PC-3 (cell line): ENCODE measurements around the gene TANGO2. TPM values are rescaled to one million over a fixed set of nuclear protein-coding genes. Genes with fewer than 3 reads are reported as not detected.
"Not testable (repeated sequence)": the region's sequence is repeated elsewhere in the genome, so short reads cannot be mapped to it uniquely, and the experiment has no call there.

Experiments used
- ATAC-seq: fragments of 200-7000 bp; cut with Tn5 transposase; 2 replicates; pipeline ENCODE4 v1.9.1; 2020; ENCODE audit warnings: mild to moderate bottlenecking, moderate library complexity
- BruUV-seq: library from RNA; stranded (reverse); fragments of 400-500 nt; replicated peaks from 2 replicates; lab custom pipeline; 2021; lab: Mats Ljungman, UMichigan
- CTCF ChIA-PET: fragments of 300-600 bp; sonication (Branson Sonifier 250); formaldehyde crosslinking; loops from one replicate; lab custom pipeline; 2022; ENCODE audit warnings: antibody characterized with exemption; lab: Charles Lee
- POLR2A ChIA-PET: fragments of 300-600 bp; sonication (Branson Sonifier 250); formaldehyde crosslinking; loops from one replicate; lab custom pipeline; 2022; ENCODE audit warnings: antibody characterized with exemption; ENCODE audit not compliant: unreplicated experiment; lab: Charles Lee
- DNase-seq: peaks from one replicate; pipeline ENCODE4 v3.0.0-alpha.2; 2015
- H2AFZ ChIP-seq: fragments of 300-600 bp; sonication (generic); 2 replicates; pipeline ENCODE4 v1.6.0; 2016; ENCODE audit warnings: antibody characterized with exemption, low read length
- H3F3A ChIP-seq: fragments of 300-600 bp; sonication (generic); one replicate; pipeline ENCODE4 v1.6.0; 2017; ENCODE audit warnings: antibody characterized with exemption, low read length, control low read depth, mild to moderate bottlenecking; ENCODE audit not compliant: unreplicated experiment
- H3K27ac ChIP-seq: fragments of 300-600 bp; sonication (generic); 2 replicates; pipeline ENCODE4 v1.5.1; 2016; ENCODE audit warnings: mild to moderate bottlenecking, low read length
- H3K27me3 ChIP-seq: fragments of 300-600 bp; sonication (generic); 2 replicates; pipeline ENCODE4 v1.6.1; 2016; ENCODE audit warnings: low read length, mixed read lengths
- H3K36me3 ChIP-seq: fragments of 300-600 bp; sonication (generic); 2 replicates; pipeline ENCODE4 v1.6.1; 2016; ENCODE audit warnings: low read depth, mixed run types, low read length, mixed read lengths
- H3K4me1 ChIP-seq: fragments of 300-600 bp; sonication (generic); 2 replicates; pipeline ENCODE4 v1.5.1; 2016; ENCODE audit warnings: low read length; ENCODE audit not compliant: insufficient read depth
- H3K4me2 ChIP-seq: fragments of 300-600 bp; sonication (generic); 2 replicates; pipeline ENCODE4 v1.6.0; 2016; ENCODE audit warnings: low read length
- H3K4me3 ChIP-seq: fragments of 300-600 bp; sonication (generic); 2 replicates; pipeline ENCODE4 v1.5.1; 2016; ENCODE audit warnings: mild to moderate bottlenecking, low read length, mixed read lengths
- H3K79me2 ChIP-seq: fragments of 300-600 bp; sonication (generic); 2 replicates; pipeline ENCODE4 v1.6.1; 2017; ENCODE audit warnings: low read length, mixed read lengths
- H3K9ac ChIP-seq: fragments of 300-600 bp; sonication (generic); 2 replicates; pipeline ENCODE4 v1.6.0; 2016; ENCODE audit warnings: mild to moderate bottlenecking, low read length
- H3K9me2 ChIP-seq: fragments of 300-600 bp; sonication (generic); replicated peaks from 2 replicates; pipeline ENCODE4 v1.6.1; 2016; ENCODE audit warnings: mixed run types, low read length, mixed read lengths
- H3K9me3 ChIP-seq: fragments of 300-600 bp; sonication (generic); 2 replicates; pipeline ENCODE4 v1.6.1; 2016; ENCODE audit warnings: low read length, mixed read lengths
- H4K20me1 ChIP-seq: fragments of 300-600 bp; sonication (generic); 2 replicates; pipeline ENCODE4 v1.6.1; 2016; ENCODE audit warnings: low read length, mixed read lengths
- EZH2 ChIP-seq: fragments of 300-600 bp; sonication (generic); IDR thresholded peaks from one replicate; pipeline ENCODE4 v1.6.1; 2017; ENCODE audit warnings: antibody characterized with exemption, mild to moderate bottlenecking, low read length; ENCODE audit not compliant: unreplicated experiment
- EZH2phosphoT487 ChIP-seq: fragments of 300-600 bp; sonication (generic); IDR thresholded peaks from 2 replicates; pipeline ENCODE4 v1.6.1; 2018; ENCODE audit warnings: mild to moderate bottlenecking, antibody characterized with exemption, low read length, borderline replicate concordance
- intact Hi-C: fragments of 100-400 bp; cut with micrococcal nuclease; formaldehyde crosslinking; loops from 2 replicates; pipeline ENCODE4 v1.9.0; 2023
- total RNA-seq: library from RNA; depleted of rRNA; stranded (reverse); fragments of >200 nt; gene quantifications from 2 replicates; pipeline ENCODE4 v1.2.3, GENCODE V29; 2014
- TF ChIP-seq, protein P1 (sequence below): fragments of 300-600 bp; sonication (generic); conservative IDR thresholded peaks from 2 replicates; pipeline ENCODE4 v1.5.1; 2017; ENCODE audit warnings: antibody characterized with exemption, low read depth, mild to moderate bottlenecking, low read length

Gene TANGO2
- total RNA-seq, 1 experiment from 2014 or later, result 23.5 TPM

DNA sequence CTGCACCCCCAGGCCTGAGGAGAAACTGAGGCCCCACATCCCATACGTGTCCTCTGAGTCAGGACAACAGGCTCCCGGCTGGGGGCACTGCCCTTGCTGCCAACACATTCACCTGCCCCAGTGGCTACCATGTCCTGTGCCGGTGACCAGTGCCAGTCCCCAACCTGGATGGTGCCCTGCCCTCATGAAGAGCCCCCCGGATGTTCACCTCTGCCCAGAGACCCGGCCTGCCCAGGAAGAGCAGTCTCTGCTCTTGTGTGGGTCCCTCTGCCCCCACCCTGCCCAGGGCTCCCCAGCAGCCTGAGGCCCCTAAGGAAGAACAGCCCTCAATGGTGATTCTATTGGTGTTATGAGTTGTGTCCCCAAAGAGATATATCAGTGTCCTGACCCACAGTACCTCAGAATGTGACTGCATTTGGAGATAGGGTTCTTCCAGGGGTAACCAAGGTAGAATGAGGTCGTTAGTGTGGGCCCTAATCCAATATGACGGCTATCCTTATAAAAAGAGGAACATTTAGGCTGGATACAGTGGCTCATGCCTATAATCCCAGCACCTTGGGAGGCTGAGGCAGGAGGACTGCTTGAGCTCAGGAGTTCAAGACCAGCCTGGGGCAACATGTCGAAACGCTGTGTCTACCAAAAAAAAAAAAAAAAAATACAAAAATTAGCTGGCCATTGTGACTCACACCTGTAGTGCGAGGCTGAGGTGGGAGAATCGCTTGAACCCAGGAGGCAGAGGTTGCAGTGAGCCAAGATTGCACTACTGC is 45.9 kb downstream of the TANGO2 start:
- Histone ChIP-seq H4K20me1 (no peaks in the 10 kb centered on the region), H3K9me3 (no peaks in the 10 kb centered on the region), H3K36me3 (no peaks in the 10 kb centered on the region), H3K9ac (no peak overlapping the region), H3K79me2 (no peaks in the 10 kb centered on the region), H3K27me3 (no peaks in the 10 kb centered on the region), H3F3A (no peaks in the 10 kb centered on the region), H3K9me2 (no peaks in the 10 kb centered on the region), H3K4me3 (no peak overlapping the region), H3K27ac (no peak overlapping the region), H2AFZ (no peak overlapping the region), H3K4me1 (no peaks in the 10 kb centered on the region; the same call in 1 of the 2 replicates), H3K4me2 (no peak overlapping the region)
- POLR2A ChIA-PET, result no interaction called here
- CTCF ChIA-PET, result no interaction called here
- DNase-seq (no peak), ATAC-seq (no peak)
- BruUV-seq, result no TSS peak
- intact Hi-C loops, result no loop called here
- TF ChIP-seq, protein P1, sequence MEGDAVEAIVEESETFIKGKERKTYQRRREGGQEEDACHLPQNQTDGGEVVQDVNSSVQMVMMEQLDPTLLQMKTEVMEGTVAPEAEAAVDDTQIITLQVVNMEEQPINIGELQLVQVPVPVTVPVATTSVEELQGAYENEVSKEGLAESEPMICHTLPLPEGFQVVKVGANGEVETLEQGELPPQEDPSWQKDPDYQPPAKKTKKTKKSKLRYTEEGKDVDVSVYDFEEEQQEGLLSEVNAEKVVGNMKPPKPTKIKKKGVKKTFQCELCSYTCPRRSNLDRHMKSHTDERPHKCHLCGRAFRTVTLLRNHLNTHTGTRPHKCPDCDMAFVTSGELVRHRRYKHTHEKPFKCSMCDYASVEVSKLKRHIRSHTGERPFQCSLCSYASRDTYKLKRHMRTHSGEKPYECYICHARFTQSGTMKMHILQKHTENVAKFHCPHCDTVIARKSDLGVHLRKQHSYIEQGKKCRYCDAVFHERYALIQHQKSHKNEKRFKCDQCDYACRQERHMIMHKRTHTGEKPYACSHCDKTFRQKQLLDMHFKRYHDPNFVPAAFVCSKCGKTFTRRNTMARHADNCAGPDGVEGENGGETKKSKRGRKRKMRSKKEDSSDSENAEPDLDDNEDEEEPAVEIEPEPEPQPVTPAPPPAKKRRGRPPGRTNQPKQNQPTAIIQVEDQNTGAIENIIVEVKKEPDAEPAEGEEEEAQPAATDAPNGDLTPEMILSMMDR, result no peak
- no peak for TF ChIP-seq EZH2
- no peak for TF ChIP-seq EZH2phosphoT487

DNA sequence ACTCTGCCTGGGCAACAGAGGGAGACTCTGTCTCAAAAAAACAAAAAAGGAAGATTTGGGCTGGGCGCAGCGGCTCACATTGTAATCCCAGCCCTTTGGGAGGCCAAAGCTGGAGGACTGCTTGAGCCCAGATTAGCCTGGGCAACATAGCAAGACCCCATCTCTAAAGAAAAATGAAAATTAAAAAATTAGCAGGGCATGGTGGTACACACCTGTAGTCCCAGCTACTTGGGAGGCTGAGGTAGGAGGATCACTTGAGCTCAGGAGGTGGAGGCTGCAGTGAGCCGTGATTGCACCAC is 46.4 kb downstream of the TANGO2 start:
- H3K9me3 ChIP-seq, H2AFZ ChIP-seq, intact Hi-C loops, ATAC-seq, H3K4me1 ChIP-seq, H3K9me2 ChIP-seq, H3K27me3 ChIP-seq, H3K4me2 ChIP-seq, CTCF ChIA-PET, POLR2A ChIA-PET, H3K36me3 ChIP-seq, H3K79me2 ChIP-seq, BruUV-seq, H3F3A ChIP-seq, H3K9ac ChIP-seq, H4K20me1 ChIP-seq, H3K4me3 ChIP-seq, H3K27ac ChIP-seq, DNase-seq: not testable (repeated sequence)

DNA sequence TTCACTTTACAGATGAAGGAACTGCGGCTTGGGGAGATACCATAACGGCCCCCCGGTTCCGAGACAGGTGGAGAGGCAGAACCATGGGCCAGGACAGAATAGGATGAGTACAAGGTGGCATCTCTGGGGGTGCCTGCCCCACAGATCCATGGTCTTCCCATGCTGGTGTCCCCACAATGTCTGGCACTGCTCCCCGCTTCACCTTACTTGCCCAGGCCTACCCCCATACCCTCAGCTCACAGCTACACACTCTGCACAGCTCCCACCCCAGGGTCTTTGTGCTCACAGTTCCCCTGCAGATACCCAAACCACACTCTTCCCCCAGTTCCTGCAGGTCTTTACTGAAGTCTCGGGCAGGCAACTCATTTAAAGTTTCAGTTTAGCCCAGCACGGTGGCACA is 47.7 kb downstream of the TANGO2 start:
- DNase-seq (no peak), ATAC-seq (no peak)
- Histone ChIP-seq H3K9me2 (no peaks in the 10 kb centered on the region), H4K20me1 (no peaks in the 10 kb centered on the region), H3K9me3 (no peaks in the 10 kb centered on the region), H3K4me1 (no peaks in the 10 kb centered on the region), H3K36me3 (no peaks in the 10 kb centered on the region), H3K4me3 (no peak overlapping the region), H3K27me3 (no peaks in the 10 kb centered on the region), H3K4me2 (no peak overlapping the region), H3K79me2 (no peaks in the 10 kb centered on the region), H2AFZ (no peak overlapping the region), H3K27ac (no peak overlapping the region), H3K9ac (no peak overlapping the region), H3F3A (no peaks in the 10 kb centered on the region)
- CTCF ChIA-PET, result no interaction called here
- TF ChIP-seq, protein P1, result no peak
- TF ChIP-seq EZH2phosphoT487 (no peak), EZH2 (no peak)
- POLR2A ChIA-PET, result interaction anchor here (0.6 kb wide), 1 partner anchor 279 kb away, joined by 4 read pairs; no protein-coding TSS in a partner anchor
- intact Hi-C loops, result no loop called here
- BruUV-seq, result no TSS peak
